ENCODE measurements around the gene TTLL7.
A peak's percentile ranks its signal among the peaks of the same experiment; 100 is the strongest.

The TTLL7 gene

GRCh38 chr1:83998498-83999315 lies at the start of gene TTLL7:
TSS of gene TTLL7 (minus strand) at chr1:83999132. CDS start at chr1:83952211, 46,921 bp downstream.
- peak; percentile 83 for DNase-seq (ENCODE audit: low spot score)
- TF ChIP-seq CTCF (IDR thresholded peaks at IDR 0.05; ENCODE audit: extremely low read depth, missing control alignments): no peak

- TF ChIP-seq CTCF (IDR thresholded peaks at IDR 0.05; ENCODE audit: extremely low read depth, missing control alignments): no peak
- no peak for DNase-seq (ENCODE audit: low spot score)
These were observed 43.5 kb upstream of the TTLL7 start for GRCh38 chr1:84042461-84042860.

- no peak for TF ChIP-seq CTCF (IDR thresholded peaks at IDR 0.05; ENCODE audit: extremely low read depth, missing control alignments)
- DNase-seq (ENCODE audit: low spot score): no peak
These were observed 39.1 kb upstream of the TTLL7 start for GRCh38 chr1:84037758-84038611.

GRCh38 chr1:84031802-84032327 lies 32.9 kb upstream of the TTLL7 start:
- TF ChIP-seq CTCF (IDR thresholded peaks at IDR 0.05; ENCODE audit: extremely low read depth, missing control alignments): no peak
- no peak for DNase-seq (ENCODE audit: low spot score)

GRCh38 chr1:84027368-84027767 lies 28.4 kb upstream of the TTLL7 start:
- DNase-seq (ENCODE audit: low spot score): no peak
- no peak for TF ChIP-seq CTCF (IDR thresholded peaks at IDR 0.05; ENCODE audit: extremely low read depth, missing control alignments)

GRCh38 chr1:84025966-84026365 lies 27.0 kb upstream of the TTLL7 start:
- TF ChIP-seq CTCF (IDR thresholded peaks at IDR 0.05; ENCODE audit: extremely low read depth, missing control alignments): no peak
- DNase-seq (ENCODE audit: low spot score): no peak

GRCh38 chr1:84021822-84022221 lies 22.9 kb upstream of the TTLL7 start:
- DNase-seq (ENCODE audit: low spot score): no peak
- TF ChIP-seq CTCF (IDR thresholded peaks at IDR 0.05; ENCODE audit: extremely low read depth, missing control alignments): no peak

Measured in GM20000 (cell line).